GM23248 (cell line): Measurements from ENCODE around the gene CBL. TPM values are rescaled to one million over a fixed set of nuclear protein-coding genes. Genes with fewer than 3 reads are reported as not detected.
A peak's percentile ranks its signal among the peaks of the same experiment; 100 is the strongest.
"Not testable (repeated sequence)": the region's sequence is repeated elsewhere in the genome, so short reads cannot be mapped to it uniquely, and the experiment has no call there.

Experiments
- DNase-seq: peaks from one replicate; pipeline ENCODE4 v3.0.0-alpha.2; 2015
- H2AFZ ChIP-seq: fragments of 200-600 bp; sonication (generic); 2 replicates; pipeline ENCODE4 v1.6.1; 2016; ENCODE audit warnings: antibody characterized with exemption
- H3F3A ChIP-seq: fragments of 200-600 bp; sonication (generic); 2 replicates; pipeline ENCODE4 v1.6.1; 2016; ENCODE audit warnings: mild to moderate bottlenecking, antibody characterized with exemption, mixed run types; ENCODE audit not compliant: insufficient read depth
- H3K27ac ChIP-seq: fragments of 200-600 bp; sonication (generic); 2 replicates; pipeline ENCODE4 v1.5.1; 2016; ENCODE audit warnings: mild to moderate bottlenecking
- H3K27me3 ChIP-seq: fragments of 200-600 bp; sonication (generic); replicated peaks from 2 replicates; pipeline ENCODE4 v1.6.1; 2016; ENCODE audit warnings: mild to moderate bottlenecking; ENCODE audit not compliant: insufficient read depth
- H3K36me3 ChIP-seq: fragments of 200-600 bp; sonication (generic); 2 replicates; pipeline ENCODE4 v1.6.1; 2016; ENCODE audit warnings: low read depth, mild to moderate bottlenecking
- H3K4me1 ChIP-seq: fragments of 200-600 bp; sonication (generic); 2 replicates; pipeline ENCODE4 v1.6.1; 2016; ENCODE audit warnings: mild to moderate bottlenecking; ENCODE audit not compliant: insufficient read depth
- H3K4me2 ChIP-seq: fragments of 200-600 bp; sonication (generic); one replicate; pipeline ENCODE4 v1.6.1; 2016; ENCODE audit warnings: mild to moderate bottlenecking; ENCODE audit not compliant: unreplicated experiment
- H3K4me3 ChIP-seq: fragments of 200-600 bp; sonication (generic); 2 replicates; pipeline ENCODE4 v1.5.1; 2016; ENCODE audit warnings: mild to moderate bottlenecking
- H3K79me2 ChIP-seq: fragments of 200-600 bp; sonication (generic); 2 replicates; pipeline ENCODE4 v1.6.1; 2016; ENCODE audit warnings: mild to moderate bottlenecking; ENCODE audit not compliant: insufficient read depth
- H3K9ac ChIP-seq: fragments of 200-600 bp; sonication (generic); 2 replicates; pipeline ENCODE4 v1.6.1; 2016; ENCODE audit warnings: mild to moderate bottlenecking
- H3K9me2 ChIP-seq: fragments of 200-600 bp; sonication (generic); 2 replicates; pipeline ENCODE4 v1.6.1; 2016; ENCODE audit warnings: mixed run types, mild to moderate bottlenecking, moderate library complexity; ENCODE audit not compliant: insufficient read depth
- H3K9me3 ChIP-seq: fragments of 200-600 bp; sonication (generic); one replicate; pipeline ENCODE4 v1.6.1; 2017; ENCODE audit warnings: low read depth
- H4K20me1 ChIP-seq: fragments of 200-600 bp; sonication (generic); 2 replicates; pipeline ENCODE4 v1.6.0; 2016; ENCODE audit not compliant: insufficient read depth
- EZH2 ChIP-seq: fragments of 200-600 bp; sonication (generic); IDR thresholded peaks from 2 replicates; pipeline ENCODE4 v1.6.1; 2018; ENCODE audit warnings: antibody characterized with exemption, mild to moderate bottlenecking; ENCODE audit not compliant: insufficient read depth, poor library complexity, severe bottlenecking
- EZH2phosphoT487 ChIP-seq: fragments of 200-600 bp; sonication (generic); IDR thresholded peaks from 2 replicates; pipeline ENCODE4 v1.6.1; 2018; ENCODE audit warnings: antibody characterized with exemption, moderate library complexity, mild to moderate bottlenecking, low read depth; ENCODE audit not compliant: insufficient read depth
- WGBS, 2 experiments: methylation state at CpG; one replicate each; pipeline ENCODE4 v1.1.6; 2015 to 2017; ENCODE audit warnings: low lambda C conversion rate in 2 of 2, low coverage in 1 of 2; ENCODE audit errors: missing lambda C conversion rate in 2 of 2; 5-methylcytosine and 5-hydroxymethylcytosine counted together
- in situ Hi-C: fragments of 300-500 bp; cut with MboI; formaldehyde crosslinking; loops from 2 replicates; pipeline ENCODE4 v1.15.0; 2020
- polyA plus RNA-seq: library from polyadenylated mRNA; unstranded; fragments of >200 nt; fragmentation: Nextera tagmentation; extraction: Ambion mirVana; gene quantifications from 2 replicates; pipeline ENCODE4 v1.2.1, GENCODE V29; 2016
- total RNA-seq: library from RNA; depleted of rRNA; stranded (reverse); fragments of >200 nt; shearing (Covaris generic); gene quantifications from 2 replicates; pipeline ENCODE4 v1.2.3, GENCODE V29; 2014

CBL gene
- total and polyA plus RNA-seq, 2 experiments from 2014 or later: 5.8 to 8.6 TPM

GRCh38 chr11:119160151-119160550, 46.0 kb upstream of the CBL start:
- Histone ChIP-seq H3K4me1 (no peaks in the 10 kb centered on the region), H3K9me2 (no peaks in the 10 kb centered on the region), H3K36me3 (no peaks in the 10 kb centered on the region), H3K9ac (no peak overlapping the region), H3K27ac (no peak overlapping the region), H4K20me1 (no peaks in the 10 kb centered on the region), H3K79me2 (no peaks in the 10 kb centered on the region), H3K4me2 (no peak overlapping the region), H3K4me3 (no peak overlapping the region), H3K27me3 (no peaks in the 10 kb centered on the region), H3F3A (no peaks in the 10 kb centered on the region), H3K9me3 (no peaks in the 10 kb centered on the region), H2AFZ (no peak overlapping the region)
- DNase-seq: no peak
- TF ChIP-seq EZH2phosphoT487: no peak
- TF ChIP-seq EZH2: no peak
- in situ Hi-C loops: no loop called here
- 77 to 84% methylated on average over 9 of the region's 9 CpGs for WGBS, 2 experiments

- Histone ChIP-seq H3K4me2 (no peak overlapping the region), H3K27me3 (no peaks in the 10 kb centered on the region), H3K4me3 (no peak overlapping the region), H3K27ac (no peak overlapping the region), H3K79me2 (no peaks in the 10 kb centered on the region), H2AFZ (no peak overlapping the region), H3K36me3 (no peaks in the 10 kb centered on the region), H3K9me3 (no peaks in the 10 kb centered on the region), H3F3A (0 out of 2 replicates have a peak, but pooled peaks cover 3% of the 10 kb centered on the region), H3K9ac (no peak overlapping the region), H3K4me1 (no peaks in the 10 kb centered on the region), H4K20me1 (no peaks in the 10 kb centered on the region), H3K9me2 (no peaks in the 10 kb centered on the region)
- in situ Hi-C loops: no loop called here
- TF ChIP-seq EZH2phosphoT487 (no peak), EZH2 (no peak)
- WGBS, 2 experiments: 63 to 65% methylated on average over 7 to 8 of the region's 8 CpGs
- no peak for DNase-seq
Measured at GRCh38 chr11:119161871-119162270, 44.3 kb upstream of the CBL start.

- in situ Hi-C loops: no loop called here
- Histone ChIP-seq H3K27ac (no peak overlapping the region), H3K36me3 (no peaks in the 10 kb centered on the region), H3K9ac (no peak overlapping the region), H3K4me2 (no peak overlapping the region), H4K20me1 (no peaks in the 10 kb centered on the region), H3K79me2 (0 out of 2 replicates have a peak, but pooled peaks cover 4% of the 10 kb centered on the region), H3K27me3 (no peaks in the 10 kb centered on the region), H3K4me3 (no peak overlapping the region), H3K9me2 (no peaks in the 10 kb centered on the region), H3K4me1 (no peaks in the 10 kb centered on the region), H3K9me3 (no peaks in the 10 kb centered on the region), H2AFZ (no peak overlapping the region), H3F3A (0 out of 2 replicates have a peak, but pooled peaks cover 4% of the 10 kb centered on the region)
- peak; percentile 75 for DNase-seq
- no peak for TF ChIP-seq EZH2
- no peak for TF ChIP-seq EZH2phosphoT487
- WGBS, 2 experiments: 54 to 60% methylated on average over 8 of the region's 8 CpGs
Measured at GRCh38 chr11:119166368-119167076, 39.6 kb upstream of the CBL start.

GRCh38 chr11:119167077-119167458, 39.1 kb upstream of the CBL start:
- H3K36me3 ChIP-seq, H3K27ac ChIP-seq, H3K79me2 ChIP-seq, DNase-seq, H3K9ac ChIP-seq, H3K9me3 ChIP-seq, H3K4me3 ChIP-seq, H2AFZ ChIP-seq, H3K27me3 ChIP-seq, H3K9me2 ChIP-seq, H3F3A ChIP-seq, H4K20me1 ChIP-seq, H3K4me2 ChIP-seq, H3K4me1 ChIP-seq, in situ Hi-C loops: not testable (repeated sequence)
- WGBS, 2 experiments: 82 to 84% methylated on average over 10 of the region's 10 CpGs
